ENCODE data around the gene C1QTNF8.

DNA sequence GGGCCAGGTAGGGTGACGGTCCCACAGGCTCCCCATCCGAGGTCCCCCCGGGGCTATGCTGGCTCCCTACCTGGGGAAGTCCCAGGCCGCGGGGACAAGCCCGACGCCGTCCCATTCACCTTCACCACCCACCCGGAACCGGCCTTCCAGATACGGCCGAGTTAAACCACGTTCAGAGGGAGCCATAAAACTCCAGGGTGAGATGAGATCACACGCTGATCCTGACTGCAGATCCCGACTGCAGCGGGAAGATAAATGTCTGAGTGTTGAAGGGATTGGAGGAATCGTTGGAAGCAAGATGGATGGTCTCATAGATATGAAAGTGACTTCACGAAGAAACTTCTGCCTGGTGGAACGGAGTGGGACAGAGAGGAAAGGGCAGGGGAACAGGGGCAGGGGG, 13.6 kb upstream of the C1QTNF8 start:
- TF ChIP-seq GZF1 (CRISPR knock-in tag; IDR thresholded peaks at IDR 0.05) (no peak), NFE2L1 (CRISPR knock-in tag; IDR thresholded peaks at IDR 0.05; ENCODE audit: borderline replicate concordance) (no peak)
